ENCODE data around the gene KNG1. TPM values are rescaled to one million over a fixed set of nuclear protein-coding genes. Genes with fewer than 3 reads are reported as not detected.

The KNG1 gene
- total and polyA plus RNA-seq, 8 donors: 0.09 to 0.51 (median 0.14) TPM; not detected in 5

DNA sequence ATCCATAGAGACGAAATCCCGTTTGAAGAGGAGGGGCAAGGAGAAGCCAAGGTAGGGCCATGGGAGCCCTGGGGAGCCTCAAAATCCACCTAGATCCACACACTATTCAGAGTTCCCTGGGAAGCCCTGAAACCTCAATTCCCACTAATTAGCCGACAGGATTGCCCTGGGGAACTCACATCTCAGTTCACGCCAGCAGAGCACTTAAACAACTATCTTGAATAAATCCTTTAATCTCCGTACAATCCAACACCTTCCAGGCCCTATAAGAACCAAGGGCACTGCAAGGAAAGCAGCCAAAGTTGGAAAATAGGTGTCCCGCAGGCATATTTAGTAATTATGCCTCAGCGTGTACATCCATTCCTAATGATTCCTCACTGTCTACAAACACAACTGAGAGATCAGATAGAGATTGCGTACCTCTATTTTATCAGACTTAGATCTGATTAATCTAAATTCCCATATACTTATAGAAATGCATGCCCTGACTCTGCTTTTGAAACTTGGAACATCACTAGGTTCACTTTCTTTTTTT lies 40.6 kb downstream of the KNG1 start:
- Histone ChIP-seq H3K9me3 (no peaks in the 10 kb centered on the region), H3K36me3 (no peaks in the 10 kb centered on the region), H3K4me1 (no peaks in the 10 kb centered on the region), H3K27me3 (no peaks in the 10 kb centered on the region), H3K4me3 (no peak overlapping the region), H3K27ac (no peak overlapping the region)
- no peak for DNase-seq
- TF ChIP-seq, protein P1, sequence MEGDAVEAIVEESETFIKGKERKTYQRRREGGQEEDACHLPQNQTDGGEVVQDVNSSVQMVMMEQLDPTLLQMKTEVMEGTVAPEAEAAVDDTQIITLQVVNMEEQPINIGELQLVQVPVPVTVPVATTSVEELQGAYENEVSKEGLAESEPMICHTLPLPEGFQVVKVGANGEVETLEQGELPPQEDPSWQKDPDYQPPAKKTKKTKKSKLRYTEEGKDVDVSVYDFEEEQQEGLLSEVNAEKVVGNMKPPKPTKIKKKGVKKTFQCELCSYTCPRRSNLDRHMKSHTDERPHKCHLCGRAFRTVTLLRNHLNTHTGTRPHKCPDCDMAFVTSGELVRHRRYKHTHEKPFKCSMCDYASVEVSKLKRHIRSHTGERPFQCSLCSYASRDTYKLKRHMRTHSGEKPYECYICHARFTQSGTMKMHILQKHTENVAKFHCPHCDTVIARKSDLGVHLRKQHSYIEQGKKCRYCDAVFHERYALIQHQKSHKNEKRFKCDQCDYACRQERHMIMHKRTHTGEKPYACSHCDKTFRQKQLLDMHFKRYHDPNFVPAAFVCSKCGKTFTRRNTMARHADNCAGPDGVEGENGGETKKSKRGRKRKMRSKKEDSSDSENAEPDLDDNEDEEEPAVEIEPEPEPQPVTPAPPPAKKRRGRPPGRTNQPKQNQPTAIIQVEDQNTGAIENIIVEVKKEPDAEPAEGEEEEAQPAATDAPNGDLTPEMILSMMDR (IDR thresholded peaks at IDR 0.05): no peak
- no peak for FAIRE-seq
- 65 to 79% methylated on average over 8 of the region's 8 CpGs for WGBS, 2 donors
- intact Hi-C loops (cut with DNase I): loop anchor here in 1 of 3 donors (10.0 kb wide), 1 partner anchor 143 kb away; the partner anchor contains the start of gene AHSG
- ATAC-seq: no peak

DNA sequence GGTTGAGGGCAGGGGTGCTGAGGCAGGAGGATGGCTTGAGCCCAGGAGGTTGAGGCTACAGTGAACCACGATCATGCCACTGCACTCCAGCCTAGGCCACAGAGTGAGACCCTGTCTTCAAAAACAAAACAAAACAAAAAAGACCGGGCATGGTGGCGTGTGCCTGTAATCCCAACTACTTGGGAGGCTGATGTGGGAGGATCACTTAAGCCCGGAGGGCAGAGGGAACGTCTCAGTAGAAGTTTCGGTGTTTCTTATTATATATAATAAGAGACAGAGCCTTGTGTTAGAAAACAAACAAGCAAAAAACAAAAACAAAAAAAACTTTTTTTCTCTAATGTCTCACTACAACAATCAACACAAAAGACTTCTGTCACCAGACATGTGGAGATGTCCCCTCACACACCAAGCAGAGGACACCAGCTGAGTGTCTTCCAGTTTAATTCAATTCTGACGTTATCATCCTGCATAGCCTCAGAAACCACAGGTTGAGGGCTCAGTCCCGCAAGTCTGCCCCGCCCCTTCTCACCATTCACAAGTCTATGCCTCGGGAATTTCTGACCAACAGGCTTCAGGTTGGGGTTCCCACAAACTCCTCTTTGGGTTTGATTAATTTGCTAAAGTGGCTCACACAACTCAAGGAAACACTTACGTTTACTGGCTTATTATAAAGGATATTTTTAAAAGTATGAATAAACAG lies 42.2 kb downstream of the KNG1 start:
- Histone ChIP-seq H3K4me1 (no peaks in the 10 kb centered on the region), H3K36me3 (no peaks in the 10 kb centered on the region), H3K27ac (no peak overlapping the region), H3K9me3 (no peaks in the 10 kb centered on the region), H3K27me3 (no peaks in the 10 kb centered on the region), H3K4me3 (no peak overlapping the region)
- FAIRE-seq: no peak
- TF ChIP-seq, protein P1 (IDR thresholded peaks at IDR 0.05): no peak
- 79 to 80% methylated on average over 11 of the region's 11 CpGs for WGBS, 2 donors
- intact Hi-C loops (cut with DNase I): loop anchor here in 1 of 3 donors (10.0 kb wide), 1 partner anchor 145 kb away; the partner anchor contains the start of gene AHSG
- no peak for ATAC-seq
- no peak for DNase-seq

DNA sequence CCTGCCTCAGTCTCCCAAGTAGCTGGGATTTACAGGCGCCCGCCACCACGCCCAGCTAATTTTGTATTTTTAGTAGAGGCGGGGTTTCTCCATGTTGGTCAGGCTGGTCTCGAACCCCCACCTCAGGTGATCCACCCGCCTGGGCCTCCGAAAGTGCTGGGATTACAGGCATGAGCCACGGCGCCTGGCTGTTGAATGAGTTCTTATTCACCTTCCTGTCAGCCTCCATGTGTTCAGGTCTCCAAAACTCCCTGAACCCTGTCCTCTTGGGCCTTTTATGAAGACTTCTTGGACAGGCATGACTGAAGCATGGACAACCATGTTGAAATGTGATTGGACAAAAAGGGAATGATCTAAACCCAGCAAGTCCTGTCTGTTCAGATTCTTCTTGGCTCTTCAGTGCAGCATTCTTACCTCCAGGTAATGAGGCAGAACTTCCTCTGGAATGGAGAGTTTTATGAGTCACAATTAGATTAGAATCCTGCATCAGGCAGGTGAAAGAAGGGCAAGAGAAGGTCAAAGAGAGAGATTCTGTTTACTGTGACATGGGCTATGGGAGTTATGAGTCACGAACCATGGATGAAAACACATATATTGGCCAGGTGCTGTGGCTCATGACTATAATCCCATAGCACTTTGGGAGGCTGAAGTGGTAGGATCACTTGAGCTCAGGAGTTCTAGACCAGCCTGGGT lies 43.1 kb downstream of the KNG1 start:
- Histone ChIP-seq H3K27me3 (no peaks in the 10 kb centered on the region), H3K36me3 (no peaks in the 10 kb centered on the region), H3K27ac (no peak overlapping the region), H3K9me3 (no peaks in the 10 kb centered on the region), H3K4me1 (no peaks in the 10 kb centered on the region), H3K4me3 (no peak overlapping the region)
- FAIRE-seq: no peak
- intact Hi-C loops (cut with DNase I): no loop called here
- ATAC-seq: peak in 1 of 4 donors; percentile 22
- no peak for DNase-seq
- WGBS, 2 donors: 80 to 93% methylated on average over 10 of the region's 10 CpGs
- TF ChIP-seq, protein P1 (IDR thresholded peaks at IDR 0.05): no peak

DNA sequence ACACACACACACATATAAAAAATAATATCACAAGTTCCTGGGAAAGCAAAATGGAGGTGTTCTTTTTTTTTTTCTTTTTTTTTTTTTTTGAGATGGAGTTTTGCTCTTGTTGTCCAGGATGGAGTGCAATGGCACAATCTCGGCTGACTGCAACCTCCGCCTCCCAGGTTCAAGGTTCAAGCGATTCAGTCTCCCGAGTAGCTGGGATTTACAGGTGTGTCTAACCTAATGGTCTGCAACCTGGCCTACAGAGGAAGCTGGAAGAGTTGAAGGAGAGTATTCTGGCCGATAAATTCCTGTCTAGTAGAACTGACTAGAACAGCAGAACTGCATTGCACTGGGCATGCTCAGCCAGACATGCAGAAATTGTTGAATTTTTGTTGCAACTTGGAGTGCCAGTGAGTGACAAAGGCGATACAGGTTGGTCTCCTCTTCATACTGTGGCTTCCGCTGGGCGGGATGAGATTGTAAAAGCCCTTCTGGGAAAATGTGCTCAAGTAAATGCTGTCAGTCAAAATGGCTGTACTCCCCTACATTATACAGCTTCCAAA lies 43.8 kb downstream of the KNG1 start:
- Histone ChIP-seq H3K9me3 (no peaks in the 10 kb centered on the region), H3K27ac (no peak overlapping the region), H3K36me3 (no peaks in the 10 kb centered on the region), H3K4me1 (no peaks in the 10 kb centered on the region), H3K4me3 (no peak overlapping the region), H3K27me3 (no peaks in the 10 kb centered on the region)
- FAIRE-seq: no peak
- DNase-seq: no peak
- 77 to 82% methylated on average over 8 of the region's 8 CpGs for WGBS, 2 donors
- no peak for ATAC-seq
- TF ChIP-seq, protein P1 (IDR thresholded peaks at IDR 0.05): no peak
- intact Hi-C loops (cut with DNase I): no loop called here
